ENCODE measurements around the gene ETV6.
"Not testable (repeated sequence)": the region's sequence is repeated elsewhere in the genome, so short reads cannot be mapped to it uniquely, and the experiment has no call there.

Gene ETV6

DNA sequence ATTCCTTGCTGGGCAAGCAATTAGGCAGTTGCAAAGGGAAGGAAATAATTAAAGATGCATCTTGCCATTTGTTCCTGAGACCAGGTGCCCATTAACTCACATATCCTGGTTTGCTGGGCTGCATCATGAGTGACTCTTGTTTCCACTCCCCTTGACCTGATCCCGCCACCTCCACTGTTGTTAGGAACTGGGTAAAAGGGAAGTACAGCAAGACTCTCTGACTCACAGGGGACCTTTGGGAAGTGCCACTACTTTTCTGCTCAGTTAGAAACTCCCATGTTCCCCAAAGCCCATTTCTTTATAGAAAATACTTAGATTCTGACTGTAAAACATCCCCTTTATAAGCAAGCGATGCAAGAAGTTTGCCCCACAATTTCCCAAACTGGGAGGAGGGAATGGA, 235.2 kb downstream of the ETV6 start:
- DNase-seq (ENCODE audit: low spot score) = no peak

GRCh38 chr12:11885261-11886038, 236.0 kb downstream of the ETV6 start:
- DNase-seq (ENCODE audit: low spot score) = no peak

- no peak for DNase-seq (ENCODE audit: low spot score)
Observed at GRCh38 chr12:11886339-11886738, 236.9 kb downstream of the ETV6 start.

GRCh38 chr12:11888029-11888428, 238.6 kb downstream of the ETV6 start:
- DNase-seq (ENCODE audit: low spot score) = no peak

- DNase-seq (ENCODE audit: low spot score) = no peak
Observed at GRCh38 chr12:11891346-11891745, 241.9 kb downstream of the ETV6 start.

- DNase-seq (ENCODE audit: low spot score) = peak; percentile 3
Observed at GRCh38 chr12:11891754-11892386, 242.4 kb downstream of the ETV6 start.

DNA sequence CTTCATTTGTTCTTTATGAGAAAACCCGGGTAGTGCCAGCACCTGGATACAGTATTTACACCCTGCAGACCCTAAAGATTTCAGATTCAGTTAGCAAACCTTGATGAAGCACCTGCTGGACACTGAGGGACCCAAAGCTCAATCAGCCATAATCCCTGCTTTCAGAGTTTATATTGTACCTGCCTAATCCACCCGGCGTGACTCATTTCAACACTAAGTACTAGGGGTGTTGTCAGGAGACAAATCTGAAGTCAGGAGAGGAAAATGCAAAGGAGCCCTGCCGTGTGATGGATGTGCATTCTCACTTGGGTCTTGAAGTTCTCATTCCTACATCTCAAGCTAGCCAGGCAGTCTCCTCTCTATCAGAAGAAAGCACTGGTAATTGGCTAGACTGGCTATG, 244.5 kb downstream of the ETV6 start:
- DNase-seq (ENCODE audit: low spot score) = no peak

GRCh38 chr12:11894890-11895289, 245.4 kb downstream of the ETV6 start:
- DNase-seq (ENCODE audit: low spot score) = no peak

DNA sequence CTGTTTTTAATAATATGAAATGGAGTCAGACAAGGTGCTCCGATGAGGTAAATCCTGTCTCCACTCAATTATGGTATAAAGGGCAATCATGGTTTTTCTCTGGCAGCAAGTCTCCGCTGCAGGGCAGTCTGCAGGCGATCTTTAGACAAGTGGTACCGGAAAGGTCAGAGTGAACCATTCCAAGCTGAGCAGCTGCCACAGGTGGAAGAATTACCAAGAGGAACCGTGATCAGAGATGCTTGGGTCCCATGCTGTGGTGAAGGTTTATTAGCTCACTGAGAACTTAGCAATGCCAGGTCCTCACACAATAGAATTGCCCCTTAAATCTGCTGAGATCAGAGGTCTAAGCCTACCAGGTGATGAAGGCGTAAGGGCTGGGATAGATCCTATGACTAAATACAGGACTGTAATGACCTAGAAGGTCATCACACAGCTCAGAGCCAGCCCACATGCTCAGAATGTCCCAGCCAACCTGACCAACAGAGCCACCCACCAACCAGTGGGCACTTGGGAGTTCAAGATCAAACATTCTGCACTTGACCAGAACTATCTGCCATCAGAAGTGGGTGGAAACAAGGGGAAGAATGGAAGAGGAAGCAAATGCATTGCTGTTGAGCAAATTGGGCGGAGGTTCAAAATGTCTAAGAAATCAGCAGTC, 246.1 kb downstream of the ETV6 start:
- no peak for DNase-seq (ENCODE audit: low spot score)

- no peak for DNase-seq (ENCODE audit: low spot score)
Observed at GRCh38 chr12:11896417-11896929, 247.0 kb downstream of the ETV6 start.

DNA sequence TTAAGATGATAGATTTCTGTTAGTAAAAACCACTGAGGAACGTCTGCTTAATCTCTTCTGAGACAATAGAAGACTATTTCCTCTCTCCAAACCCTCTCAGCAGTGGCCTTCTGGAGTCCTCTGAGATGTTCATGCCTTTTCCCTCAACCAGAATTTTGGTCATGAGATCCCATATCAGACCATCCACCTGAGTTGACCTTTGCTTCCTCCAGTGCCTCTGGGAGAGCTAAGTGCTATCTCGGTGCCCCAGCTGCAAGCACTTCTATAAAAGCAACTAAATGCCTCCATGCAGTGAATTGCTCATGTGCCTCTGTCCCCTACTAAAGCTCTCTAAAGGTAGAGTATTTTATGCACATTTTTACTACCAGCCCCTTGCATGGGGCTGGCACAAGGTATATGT, 248.4 kb downstream of the ETV6 start:
- DNase-seq (ENCODE audit: low spot score) = no peak

DNA sequence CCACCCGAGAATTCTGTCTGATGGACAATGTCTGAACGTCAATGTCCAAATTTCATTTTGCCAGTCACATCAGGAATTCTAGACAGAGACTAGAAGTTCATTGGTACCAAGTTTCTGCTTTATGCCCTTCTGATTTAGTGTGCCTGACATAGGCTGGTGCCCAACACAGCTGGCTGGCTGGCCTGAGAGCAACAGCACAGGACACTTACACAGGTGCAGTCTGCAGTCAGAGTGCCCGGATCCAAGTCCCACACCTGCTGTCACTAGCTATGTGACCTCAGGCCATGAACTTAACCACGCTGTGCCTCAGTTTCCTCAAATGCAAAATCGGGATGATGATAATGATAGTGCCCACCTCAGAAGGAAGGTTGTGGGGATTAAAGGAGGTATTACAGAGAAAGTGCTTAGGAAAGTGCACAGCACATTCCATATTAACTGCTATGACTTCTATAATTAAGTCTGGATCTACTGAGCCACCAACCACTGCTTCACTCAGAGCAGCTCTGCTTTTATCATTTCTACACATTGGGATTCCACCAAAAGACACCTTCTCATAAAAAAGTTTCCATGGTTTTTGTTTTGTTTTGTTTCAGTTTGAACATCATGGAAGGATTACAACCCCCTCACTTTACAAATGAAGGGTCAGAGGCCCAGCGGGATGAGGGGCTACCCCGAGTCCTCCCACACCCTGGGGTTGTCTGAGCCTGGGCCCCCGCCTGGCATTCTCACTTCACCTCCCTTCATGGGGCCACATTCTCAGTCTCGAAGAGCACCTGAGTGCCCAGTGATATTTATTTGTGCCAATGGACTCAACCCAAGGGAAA, 252.4 kb downstream of the ETV6 start:
- DNase-seq (ENCODE audit: low spot score) = no peak

GRCh38 chr12:11902525-11902875, 253.0 kb downstream of the ETV6 start:
- no peak for DNase-seq (ENCODE audit: low spot score)

GRCh38 chr12:11904124-11904523, 254.7 kb downstream of the ETV6 start:
- DNase-seq (ENCODE audit: low spot score) = no peak

DNA sequence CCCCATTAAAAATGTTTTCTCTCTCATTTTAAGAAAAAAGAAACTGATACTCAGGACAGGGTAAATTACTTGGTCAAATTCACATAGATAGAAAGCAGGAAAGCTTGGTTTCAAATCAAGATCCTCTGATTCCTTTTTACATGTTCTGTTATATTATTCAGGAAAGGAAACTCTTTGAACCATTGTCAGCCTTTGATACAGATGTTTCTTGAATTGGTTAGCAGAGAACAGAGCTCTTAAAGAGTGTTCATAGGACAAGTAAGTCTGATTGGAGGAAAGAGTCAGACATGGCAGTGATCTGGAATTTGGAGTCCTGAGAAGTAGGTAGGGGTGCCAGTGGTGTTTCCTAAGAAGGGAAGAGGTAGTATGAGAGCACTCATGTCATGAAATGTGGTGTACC, 256.1 kb downstream of the ETV6 start:
- DNase-seq (ENCODE audit: low spot score) = no peak

- DNase-seq (ENCODE audit: low spot score) = no peak
Observed at GRCh38 chr12:11906286-11906935, 256.9 kb downstream of the ETV6 start.

GRCh38 chr12:11907625-11908024, 258.2 kb downstream of the ETV6 start:
- no peak for DNase-seq (ENCODE audit: low spot score)

DNA sequence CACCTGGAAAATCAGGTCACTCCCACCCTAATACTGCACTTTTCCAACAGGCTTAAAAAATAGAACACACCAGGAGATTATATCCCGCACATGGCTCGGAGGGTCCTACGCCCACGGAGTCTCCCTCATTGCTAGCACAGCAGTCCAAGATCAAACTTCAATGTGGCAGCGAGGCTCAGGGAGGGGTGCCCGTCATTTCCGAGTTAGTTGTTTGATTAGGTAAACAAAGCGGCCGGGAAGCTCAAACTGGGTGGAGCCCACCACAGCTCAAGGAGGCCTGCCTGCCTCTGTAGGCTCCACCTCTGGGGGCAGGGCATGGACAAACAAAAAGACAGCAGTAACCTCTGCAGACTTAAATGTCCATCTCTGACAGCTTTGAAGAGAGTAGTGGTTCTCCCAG, 259.9 kb downstream of the ETV6 start:
- DNase-seq (ENCODE audit: low spot score) = not testable (repeated sequence)

GRCh38 chr12:11916113-11916512, 266.6 kb downstream of the ETV6 start:
- no peak for DNase-seq (ENCODE audit: low spot score)

DNA sequence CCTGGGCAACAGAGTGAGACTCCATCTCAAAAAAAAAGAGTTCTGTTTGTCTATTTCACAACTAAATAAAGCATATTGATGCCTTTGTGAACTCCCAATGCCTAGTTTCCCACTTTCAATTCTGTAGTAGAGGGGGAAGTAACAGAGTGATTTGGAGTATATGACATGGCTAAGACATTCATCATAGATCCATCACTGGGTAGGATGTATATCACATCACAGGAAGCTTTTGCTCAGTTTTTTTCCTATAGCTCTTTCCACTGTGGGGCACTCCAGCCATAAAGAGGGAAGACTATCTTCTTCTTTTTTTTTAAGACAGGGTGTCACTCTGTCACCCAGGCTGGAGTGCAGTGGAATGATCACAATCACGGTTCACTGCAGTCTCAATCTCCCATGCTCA, 267.3 kb downstream of the ETV6 start:
- no peak for DNase-seq (ENCODE audit: low spot score)

DNA sequence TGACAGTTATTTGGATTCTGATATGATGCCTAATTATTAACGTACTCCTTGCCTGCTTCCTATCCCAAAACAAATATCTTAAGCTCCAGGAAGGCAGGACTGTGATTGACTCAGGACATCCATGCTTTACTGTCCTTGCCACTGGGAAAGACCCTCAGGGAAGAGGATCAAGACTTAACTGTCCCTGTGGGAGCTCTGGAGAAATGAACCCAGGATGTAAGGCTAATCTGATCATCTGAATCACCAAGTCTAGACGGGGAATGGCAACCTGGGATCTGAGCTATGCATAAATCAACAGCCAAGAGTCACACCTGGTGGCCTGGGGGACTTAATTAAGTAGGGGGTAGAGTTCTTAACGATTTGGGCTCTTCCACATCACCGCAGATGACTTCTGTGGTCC, 268.0 kb downstream of the ETV6 start:
- no peak for DNase-seq (ENCODE audit: low spot score)

DNA sequence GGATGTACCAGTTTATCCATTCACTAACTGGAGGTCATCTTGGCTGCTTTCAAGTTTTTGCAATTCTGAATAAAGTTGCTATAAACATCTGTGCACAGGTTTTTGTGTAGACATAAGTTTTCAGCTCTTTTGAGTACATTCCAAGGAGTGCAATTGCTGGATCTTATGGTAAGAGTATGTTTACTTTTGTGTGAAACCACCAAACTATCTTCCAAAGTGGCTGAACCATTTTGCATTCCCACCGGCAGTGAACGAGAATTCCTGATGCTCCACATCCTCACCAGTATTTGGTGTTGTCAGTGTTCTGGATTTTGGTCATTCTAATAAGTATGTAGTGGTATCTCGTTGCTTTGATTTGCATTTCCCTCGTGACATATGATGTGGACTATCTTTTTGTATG, 270.8 kb downstream of the ETV6 start:
- no peak for DNase-seq (ENCODE audit: low spot score)

All from cerebellar cortex (tissue), 1 donor.